Amniotic stem cell (primary cell): ENCODE data around the gene TPO.
"Not testable (repeated sequence)": the region's sequence is repeated elsewhere in the genome, so short reads cannot be mapped to it uniquely, and the experiment has no call there.

ENCODE experiments used
- DNase-seq: peaks from one replicate; lab custom pipeline; 2025; lab: John Stamatoyannopoulos, UW

Gene TPO

GRCh38 chr2:1484131-1484884, 71.0 kb downstream of the TPO start:
- no peak for DNase-seq

- DNase-seq, result no peak
These were observed 73.4 kb downstream of the TPO start for GRCh38 chr2:1486670-1487069.

- DNase-seq, result no peak
These were observed 74.5 kb downstream of the TPO start for GRCh38 chr2:1487758-1488157.

GRCh38 chr2:1488181-1488671, 75.0 kb downstream of the TPO start:
- DNase-seq, result no peak

- DNase-seq, result no peak
These were observed 75.6 kb downstream of the TPO start for GRCh38 chr2:1488851-1489250.

- no peak for DNase-seq
These were observed 76.2 kb downstream of the TPO start for GRCh38 chr2:1489486-1489885.

- DNase-seq, result not testable (repeated sequence)
These were observed 77.1 kb downstream of the TPO start for GRCh38 chr2:1490381-1490780.

- no peak for DNase-seq
These were observed 78.5 kb downstream of the TPO start for GRCh38 chr2:1491751-1492150.

- DNase-seq, result not testable (repeated sequence)
These were observed 79.0 kb downstream of the TPO start for GRCh38 chr2:1492231-1492630.

- no peak for DNase-seq
These were observed 79.6 kb downstream of the TPO start for GRCh38 chr2:1492711-1493430.

GRCh38 chr2:1493431-1494126, 80.3 kb downstream of the TPO start:
- no peak for DNase-seq

GRCh38 chr2:1494257-1494656, 81.0 kb downstream of the TPO start:
- DNase-seq, result no peak

GRCh38 chr2:1494906-1495305, 81.6 kb downstream of the TPO start:
- no peak for DNase-seq

- no peak for DNase-seq
These were observed 82.6 kb downstream of the TPO start for GRCh38 chr2:1495676-1496358.

- no peak for DNase-seq
These were observed 83.1 kb downstream of the TPO start for GRCh38 chr2:1496359-1496821.

- DNase-seq, result no peak
These were observed 83.9 kb downstream of the TPO start for GRCh38 chr2:1497122-1497611.

- DNase-seq, result no peak
These were observed 84.9 kb downstream of the TPO start for GRCh38 chr2:1498176-1498575.

GRCh38 chr2:1499033-1499795, 86.0 kb downstream of the TPO start:
- DNase-seq, result no peak

GRCh38 chr2:1501038-1501851, 88.0 kb downstream of the TPO start:
- no peak for DNase-seq

GRCh38 chr2:1501991-1502390, 88.7 kb downstream of the TPO start:
- DNase-seq, result no peak
